ENCODE data around the gene FLNC. TPM values are rescaled to one million over a fixed set of nuclear protein-coding genes. Genes with fewer than 3 reads are reported as not detected.

Gene FLNC
- total and polyA plus RNA-seq, 2 donors (not counting 3 experiments of a cell fraction or from before 2014, with no cell fraction given): 19.5 to 81.9 TPM

DNA sequence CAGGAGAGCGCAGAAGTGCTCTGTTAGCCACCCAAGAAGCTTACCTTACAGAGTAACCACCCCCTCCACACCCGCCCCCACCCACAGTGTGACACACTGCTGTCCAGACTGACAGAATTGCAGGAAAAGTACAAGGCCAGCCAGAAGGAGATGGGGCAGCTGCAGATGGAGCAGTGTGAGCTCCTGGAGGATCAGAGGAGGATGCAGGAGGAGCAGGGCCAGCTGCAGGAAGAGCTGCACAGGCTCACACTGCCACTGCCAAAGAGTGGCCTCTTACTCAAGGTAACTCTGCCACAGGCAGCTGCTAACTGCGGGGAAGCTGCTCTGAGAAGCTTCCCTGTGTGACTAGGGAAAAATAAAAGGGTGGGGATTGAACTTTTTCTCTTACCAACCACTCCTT is 20.8 kb upstream of the FLNC start:
- dilution Hi-C loops (cut with MboI; ENCODE audit: extremely low pct_ligation_motif_present, low sequenced_read_pairs): no loop called here
- FAIRE-seq: no peak
- POLR2A ChIA-PET: no interaction called here

More for the DNA sequence above, 20.8 kb upstream of the FLNC start:
- Histone ChIP-seq H3K36me3 (ENCODE audit: control insufficient read depth in 2 of 2, extremely low read depth in 1 of 2, insufficient read depth in 2 of 2, low read length in 2 of 2) (no peaks in the 10 kb centered on the region), H3K79me2 (ENCODE audit: control insufficient read depth, insufficient read depth, low read length) (no peaks in the 10 kb centered on the region), H3K27ac (ENCODE audit: insufficient read depth, low read depth, low read length) (no peak overlapping the region), H3K9me1 (replicated peaks; ENCODE audit: control insufficient read depth, extremely low read depth, insufficient read depth, low read length) (no peaks in the 10 kb centered on the region), H3K4me2 (ENCODE audit: insufficient read depth, low read length) (no peak overlapping the region), H3K4me1 (ENCODE audit: control insufficient read depth, extremely low read depth, insufficient read depth, low read length) (no peaks in the 10 kb centered on the region), H3K27me3 (ENCODE audit: control insufficient read depth in 2 of 2, insufficient read depth in 2 of 2, low read length in 2 of 2) (peaks cover 0 to 5% of the 10 kb centered on the region in 2 experiments), H4K20me1 (replicated peaks; ENCODE audit: control insufficient read depth, extremely low read depth, insufficient read depth, low read length) (no peaks in the 10 kb centered on the region), H3K4me3 (replicated peaks in 1 of 3; ENCODE audit: insufficient read depth in 1 of 3, low read depth in 1 of 3, low read length in 3 of 3) (no peak overlapping the region), H3K9ac (replicated peaks; ENCODE audit: extremely low read depth, insufficient read depth, low read length) (no peak overlapping the region), H3K9me3 (replicated peaks; ENCODE audit: control insufficient read depth, insufficient read depth, low read length) (no peaks in the 10 kb centered on the region), H2AFZ (ENCODE audit: low read depth, low read length) (no peak overlapping the region)
- no TSS peak for BruUV-seq (replicated peaks)
- no peak for DNase-seq (ENCODE audit: low read depth, low spot score)
- CTCF ChIA-PET: interaction anchor here (1.4 kb wide), 1 partner anchor 36 kb away, joined by 3 read pairs; no protein-coding TSS in a partner anchor
- intact Hi-C loops (cut with micrococcal nuclease): no loop called here
- TF ChIP-seq JUN (IDR thresholded peaks at IDR 0.05; ENCODE audit: borderline replicate concordance, insufficient read depth, insufficient read length, low read depth): no peak
- TF ChIP-seq POLR2A (IDR thresholded peaks at IDR 0.05; ENCODE audit: low read depth, low read length): no peak
- no peak for TF ChIP-seq EZH2 (IDR thresholded peaks at IDR 0.05; ENCODE audit: borderline replicate concordance, low read depth, low read length, severe bottlenecking)
- TF ChIP-seq, protein P1, sequence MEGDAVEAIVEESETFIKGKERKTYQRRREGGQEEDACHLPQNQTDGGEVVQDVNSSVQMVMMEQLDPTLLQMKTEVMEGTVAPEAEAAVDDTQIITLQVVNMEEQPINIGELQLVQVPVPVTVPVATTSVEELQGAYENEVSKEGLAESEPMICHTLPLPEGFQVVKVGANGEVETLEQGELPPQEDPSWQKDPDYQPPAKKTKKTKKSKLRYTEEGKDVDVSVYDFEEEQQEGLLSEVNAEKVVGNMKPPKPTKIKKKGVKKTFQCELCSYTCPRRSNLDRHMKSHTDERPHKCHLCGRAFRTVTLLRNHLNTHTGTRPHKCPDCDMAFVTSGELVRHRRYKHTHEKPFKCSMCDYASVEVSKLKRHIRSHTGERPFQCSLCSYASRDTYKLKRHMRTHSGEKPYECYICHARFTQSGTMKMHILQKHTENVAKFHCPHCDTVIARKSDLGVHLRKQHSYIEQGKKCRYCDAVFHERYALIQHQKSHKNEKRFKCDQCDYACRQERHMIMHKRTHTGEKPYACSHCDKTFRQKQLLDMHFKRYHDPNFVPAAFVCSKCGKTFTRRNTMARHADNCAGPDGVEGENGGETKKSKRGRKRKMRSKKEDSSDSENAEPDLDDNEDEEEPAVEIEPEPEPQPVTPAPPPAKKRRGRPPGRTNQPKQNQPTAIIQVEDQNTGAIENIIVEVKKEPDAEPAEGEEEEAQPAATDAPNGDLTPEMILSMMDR (IDR thresholded peaks at IDR 0.05; ENCODE audit: extremely low read depth in 1 of 2, insufficient read depth in 1 of 2, low read depth in 1 of 2, low read length in 2 of 2): no peak
- TF ChIP-seq MYC (IDR thresholded peaks at IDR 0.05; ENCODE audit: low read depth, low read length): no peak
- TF ChIP-seq, protein P2, sequence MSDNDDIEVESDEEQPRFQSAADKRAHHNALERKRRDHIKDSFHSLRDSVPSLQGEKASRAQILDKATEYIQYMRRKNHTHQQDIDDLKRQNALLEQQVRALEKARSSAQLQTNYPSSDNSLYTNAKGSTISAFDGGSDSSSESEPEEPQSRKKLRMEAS (IDR thresholded peaks at IDR 0.05; ENCODE audit: insufficient read depth, insufficient read length): no peak
- no peak for TF ChIP-seq POLR2AphosphoS5 (IDR thresholded peaks at IDR 0.05; ENCODE audit: insufficient read depth, low read depth, low read length)
- no peak for TF ChIP-seq GATA2 (IDR thresholded peaks at IDR 0.05; ENCODE audit: insufficient read depth, insufficient read length, low read depth, low read length)
- TF ChIP-seq FOS (IDR thresholded peaks at IDR 0.05; ENCODE audit: borderline replicate concordance, insufficient read depth, low read length): no peak

Measured in endothelial cell of umbilical vein (primary cell).